Mucosa of descending colon (tissue), 3 donors: Measurements from ENCODE around the gene UCP3. TPM values are rescaled to one million over a fixed set of nuclear protein-coding genes. Genes with fewer than 3 reads are reported as not detected.
A peak's percentile ranks its signal among the peaks of the same experiment; 100 is the strongest.

Source experiments
- ATAC-seq: fragments of 200-7000 bp; cut with Tn5 transposase; one replicate; pipeline ENCODE4 v1.9.1; 2020; ENCODE audit warnings: mild to moderate bottlenecking, moderate library complexity
- DNase-seq, 3 donors: peaks; one replicate each; pipeline ENCODE4 v3.0.0-alpha.2; 2020
- H3K36me3 ChIP-seq: fragments of 200-600 bp; one replicate; pipeline ENCODE4 v1.8.0; 2021; ENCODE audit warnings: low read depth, mild to moderate bottlenecking
- H3K4me1 ChIP-seq: fragments of 200-600 bp; one replicate; pipeline ENCODE4 v1.8.0; 2021; ENCODE audit warnings: low read depth, mild to moderate bottlenecking
- H3K4me3 ChIP-seq: fragments of 200-600 bp; one replicate; pipeline ENCODE4 v1.8.0; 2021; ENCODE audit warnings: mild to moderate bottlenecking
- H3K9me3 ChIP-seq: fragments of 200-600 bp; one replicate; pipeline ENCODE4 v1.8.0; 2021; ENCODE audit warnings: mild to moderate bottlenecking
- CTCF ChIP-seq: fragments of 200-600 bp; IDR thresholded peaks from one replicate; pipeline ENCODE4 v1.8.0; 2022; ENCODE audit warnings: antibody characterized with exemption, mild to moderate bottlenecking
- intact Hi-C, 2 donors: fragments of 100-400 bp; cut with DNase I in 1 of 2; cut with micrococcal nuclease in 1 of 2; formaldehyde crosslinking; loops; one replicate each; pipeline versions ENCODE4 v1.11.0 to v1.11.1; 2022; cut with DNase I, micrococcal nuclease
- total RNA-seq, 3 donors: library from RNA; stranded (reverse); fragmentation: NEBNext Ultra II Directional in 2 of 3; extraction: Animal tissue kit (Norgen Biotek cat#: 25700) in 2 of 3; gene quantifications; one replicate each; pipeline versions ENCODE4 v1.2.1 to v1.2.4, GENCODE V29; 2021 to 2023
- donor health status: DM: no; HTN: no; CAD: no; lungs with moderate emphysema.
- donor health status: DM: no; HTN: no; CAD: no.
- donor health status: DM: no; HTN: yes; CAD: no.

The UCP3 gene
- total RNA-seq, 3 donors from 2014 or later, result 0.90 to 2.8 (median 2.2) TPM

- H3K4me3 ChIP-seq, result no peak overlapping the region
- intact Hi-C loops, result no loop called here
- no peaks in the 10 kb centered on the region for H3K9me3 ChIP-seq
- TF ChIP-seq CTCF, result no peak
- no peak for DNase-seq
- no peak for ATAC-seq
- H3K4me1 ChIP-seq, result no peaks in the 10 kb centered on the region
- no peaks in the 10 kb centered on the region for H3K36me3 ChIP-seq
Observed at GRCh38 chr11:74006743-74007304, 2.1 kb downstream of the UCP3 start.

GRCh38 chr11:74005721-74006517 lies 3.0 kb downstream of the UCP3 start:
- intact Hi-C loops, result no loop called here

GRCh38 chr11:74004759-74005615 lies 3.9 kb downstream of the UCP3 start:
- intact Hi-C loops, result no loop called here
- no peak overlapping the region for H3K4me3 ChIP-seq
- H3K4me1 ChIP-seq, result no peaks in the 10 kb centered on the region
- ATAC-seq (peak; percentile 88), DNase-seq (peak in 2 of 3 donors; percentile 59 to 82)
- no peaks in the 10 kb centered on the region for H3K9me3 ChIP-seq
- TF ChIP-seq CTCF, result no peak
- H3K36me3 ChIP-seq, result no peaks in the 10 kb centered on the region

More at GRCh38 chr11:74005721-74006517, 3.0 kb downstream of the UCP3 start:
- DNase-seq (no peak), ATAC-seq (no peak)
- no peaks in the 10 kb centered on the region for H3K9me3 ChIP-seq
- no peaks in the 10 kb centered on the region for H3K36me3 ChIP-seq
- no peaks in the 10 kb centered on the region for H3K4me1 ChIP-seq
- no peak overlapping the region for H3K4me3 ChIP-seq
- no peak for TF ChIP-seq CTCF

GRCh38 chr11:74004046-74004695 lies 4.7 kb downstream of the UCP3 start:
- TF ChIP-seq CTCF, result no peak
- no peaks in the 10 kb centered on the region for H3K36me3 ChIP-seq
- intact Hi-C loops, result no loop called here
- DNase-seq (no peak), ATAC-seq (no peak)
- H3K4me3 ChIP-seq, result no peak overlapping the region
- no peaks in the 10 kb centered on the region for H3K4me1 ChIP-seq
- no peaks in the 10 kb centered on the region for H3K9me3 ChIP-seq

GRCh38 chr11:74002832-74003231 lies 6.1 kb downstream of the UCP3 start:
- TF ChIP-seq CTCF, result no peak
- no peak overlapping the region for H3K4me3 ChIP-seq
- intact Hi-C loops, result no loop called here
- H3K9me3 ChIP-seq, result no peaks in the 10 kb centered on the region
- no peak for ATAC-seq
- no peaks in the 10 kb centered on the region for H3K36me3 ChIP-seq
- no peaks in the 10 kb centered on the region for H3K4me1 ChIP-seq
- no peak for DNase-seq
